Measurements from ENCODE around the gene AGRN. TPM values are rescaled to one million over a fixed set of nuclear protein-coding genes. Genes with fewer than 3 reads are reported as not detected.

Gene AGRN
- total RNA-seq, 1 donor: 30.0 TPM

DNA sequence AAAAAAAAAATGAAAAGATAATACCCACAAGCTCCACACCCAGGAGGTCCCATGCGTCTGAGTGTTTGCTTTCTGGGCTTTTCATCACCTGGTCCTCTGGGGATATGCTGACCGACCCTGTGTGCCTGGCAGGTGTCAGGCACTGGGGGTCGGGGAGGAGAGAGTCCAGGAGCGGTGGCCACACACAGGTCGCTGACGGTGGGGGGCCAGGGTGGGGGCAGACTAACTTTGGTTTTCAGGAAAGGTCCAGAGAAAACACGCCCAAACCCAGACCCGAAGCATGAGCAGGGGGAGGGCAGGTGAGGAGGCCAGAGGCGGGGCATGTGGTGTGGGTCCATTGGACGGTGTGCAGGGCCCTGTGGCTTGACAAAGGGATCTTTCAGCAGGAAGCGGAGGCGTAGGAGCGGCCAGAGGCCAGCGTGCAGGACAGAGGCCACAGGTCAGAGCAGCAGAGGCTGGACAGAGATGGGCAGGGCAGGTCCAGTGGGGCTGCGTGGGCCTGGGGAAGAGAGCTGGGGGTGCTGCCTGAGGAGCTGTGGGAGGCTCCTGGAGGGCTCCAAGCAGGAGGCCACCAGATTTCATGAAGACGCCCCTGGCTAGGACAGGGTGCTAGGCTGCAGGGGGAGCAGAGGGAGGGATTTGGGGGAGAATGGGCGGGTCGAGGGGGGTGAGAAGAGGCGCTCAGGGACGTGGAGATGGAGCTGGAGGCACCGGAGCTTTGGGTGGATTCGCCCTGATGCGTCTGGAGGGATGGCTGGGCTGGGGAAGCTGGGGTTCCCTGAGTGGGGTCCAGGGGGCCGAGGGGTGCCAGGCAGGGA lies 38.4 kb downstream of the AGRN start:
- Histone ChIP-seq H3K4me3 (ENCODE audit: insufficient read depth, low read length) (no peak overlapping the region), H3K4me1 (ENCODE audit: insufficient read depth, low read length) (no peaks in the 10 kb centered on the region), H3K9me3 (ENCODE audit: low read depth, low read length) (no peaks in the 10 kb centered on the region), H3K27ac (ENCODE audit: low read depth, low read length) (no peak overlapping the region), H4K20me1 (ENCODE audit: insufficient read depth, low read length) (no peaks in the 10 kb centered on the region), H3K36me3 (ENCODE audit: insufficient read depth, low read length) (no peaks in the 10 kb centered on the region), H3K4me2 (ENCODE audit: insufficient read depth, low read length) (no peak overlapping the region), H3K27me3 (ENCODE audit: insufficient read depth, low read length) (peaks cover 41% of the 10 kb centered on the region), H2AFZ (ENCODE audit: low read length) (no peak overlapping the region), H3K79me2 (ENCODE audit: insufficient read depth, low read length) (no peaks in the 10 kb centered on the region)
- peak; percentile 92 for DNase-seq (ENCODE audit: insufficient read length, low spot score, missing footprints)
- TF ChIP-seq, protein P1, sequence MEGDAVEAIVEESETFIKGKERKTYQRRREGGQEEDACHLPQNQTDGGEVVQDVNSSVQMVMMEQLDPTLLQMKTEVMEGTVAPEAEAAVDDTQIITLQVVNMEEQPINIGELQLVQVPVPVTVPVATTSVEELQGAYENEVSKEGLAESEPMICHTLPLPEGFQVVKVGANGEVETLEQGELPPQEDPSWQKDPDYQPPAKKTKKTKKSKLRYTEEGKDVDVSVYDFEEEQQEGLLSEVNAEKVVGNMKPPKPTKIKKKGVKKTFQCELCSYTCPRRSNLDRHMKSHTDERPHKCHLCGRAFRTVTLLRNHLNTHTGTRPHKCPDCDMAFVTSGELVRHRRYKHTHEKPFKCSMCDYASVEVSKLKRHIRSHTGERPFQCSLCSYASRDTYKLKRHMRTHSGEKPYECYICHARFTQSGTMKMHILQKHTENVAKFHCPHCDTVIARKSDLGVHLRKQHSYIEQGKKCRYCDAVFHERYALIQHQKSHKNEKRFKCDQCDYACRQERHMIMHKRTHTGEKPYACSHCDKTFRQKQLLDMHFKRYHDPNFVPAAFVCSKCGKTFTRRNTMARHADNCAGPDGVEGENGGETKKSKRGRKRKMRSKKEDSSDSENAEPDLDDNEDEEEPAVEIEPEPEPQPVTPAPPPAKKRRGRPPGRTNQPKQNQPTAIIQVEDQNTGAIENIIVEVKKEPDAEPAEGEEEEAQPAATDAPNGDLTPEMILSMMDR (IDR thresholded peaks at IDR 0.05; ENCODE audit: extremely low read depth, low read depth, low read length): no peak

DNA sequence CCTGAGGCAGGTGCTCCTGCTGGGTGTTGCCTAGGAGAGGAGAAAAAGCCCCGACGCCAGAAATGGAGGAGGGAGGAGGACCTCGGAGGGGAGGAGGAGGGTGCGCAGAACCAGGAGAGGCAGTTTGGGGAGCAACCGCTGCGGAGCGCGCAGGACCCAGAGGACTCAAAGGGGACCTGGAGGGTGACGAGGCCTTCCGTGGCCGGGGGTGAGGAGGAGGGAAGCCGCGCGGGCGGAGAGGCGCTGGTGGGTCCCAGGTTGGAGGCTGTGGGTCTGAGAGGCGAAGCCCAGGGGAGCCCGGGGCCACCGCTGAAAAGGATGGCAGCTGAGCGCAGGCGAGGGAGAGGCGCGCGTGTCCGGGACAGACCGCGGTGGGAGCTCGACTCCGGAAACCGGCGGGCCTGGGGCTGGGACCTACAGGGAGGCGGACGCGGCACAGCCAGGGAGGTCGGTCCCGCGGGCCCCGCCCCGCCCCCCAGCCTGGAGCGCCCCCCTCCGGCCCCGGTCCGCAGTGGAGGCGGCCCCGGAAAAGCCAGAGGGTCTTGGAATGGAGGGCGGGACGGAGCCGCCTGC lies 39.1 kb downstream of the AGRN start:
- H3K27ac ChIP-seq (ENCODE audit: low read depth, low read length): no peak overlapping the region
- no peaks in the 10 kb centered on the region for H4K20me1 ChIP-seq (ENCODE audit: insufficient read depth, low read length)
- peak overlapping the region; percentile 58 for H3K4me2 ChIP-seq (ENCODE audit: insufficient read depth, low read length)
- H2AFZ ChIP-seq (ENCODE audit: low read length): no peak overlapping the region
- H3K79me2 ChIP-seq (ENCODE audit: insufficient read depth, low read length): no peaks in the 10 kb centered on the region
- peaks cover 5% of the 10 kb centered on the region for H3K4me1 ChIP-seq (ENCODE audit: insufficient read depth, low read length)
- peak; percentile 91 for DNase-seq (ENCODE audit: insufficient read length, low spot score, missing footprints)
- no peaks in the 10 kb centered on the region for H3K36me3 ChIP-seq (ENCODE audit: insufficient read depth, low read length)
- H3K27me3 ChIP-seq (ENCODE audit: insufficient read depth, low read length): peaks cover 43% of the 10 kb centered on the region
- TF ChIP-seq, protein P1 (IDR thresholded peaks at IDR 0.05; ENCODE audit: extremely low read depth, low read depth, low read length): no peak
- peak overlapping the region; percentile 58 for H3K4me3 ChIP-seq (ENCODE audit: insufficient read depth, low read length)
- no peaks in the 10 kb centered on the region for H3K9me3 ChIP-seq (ENCODE audit: low read depth, low read length)

DNA sequence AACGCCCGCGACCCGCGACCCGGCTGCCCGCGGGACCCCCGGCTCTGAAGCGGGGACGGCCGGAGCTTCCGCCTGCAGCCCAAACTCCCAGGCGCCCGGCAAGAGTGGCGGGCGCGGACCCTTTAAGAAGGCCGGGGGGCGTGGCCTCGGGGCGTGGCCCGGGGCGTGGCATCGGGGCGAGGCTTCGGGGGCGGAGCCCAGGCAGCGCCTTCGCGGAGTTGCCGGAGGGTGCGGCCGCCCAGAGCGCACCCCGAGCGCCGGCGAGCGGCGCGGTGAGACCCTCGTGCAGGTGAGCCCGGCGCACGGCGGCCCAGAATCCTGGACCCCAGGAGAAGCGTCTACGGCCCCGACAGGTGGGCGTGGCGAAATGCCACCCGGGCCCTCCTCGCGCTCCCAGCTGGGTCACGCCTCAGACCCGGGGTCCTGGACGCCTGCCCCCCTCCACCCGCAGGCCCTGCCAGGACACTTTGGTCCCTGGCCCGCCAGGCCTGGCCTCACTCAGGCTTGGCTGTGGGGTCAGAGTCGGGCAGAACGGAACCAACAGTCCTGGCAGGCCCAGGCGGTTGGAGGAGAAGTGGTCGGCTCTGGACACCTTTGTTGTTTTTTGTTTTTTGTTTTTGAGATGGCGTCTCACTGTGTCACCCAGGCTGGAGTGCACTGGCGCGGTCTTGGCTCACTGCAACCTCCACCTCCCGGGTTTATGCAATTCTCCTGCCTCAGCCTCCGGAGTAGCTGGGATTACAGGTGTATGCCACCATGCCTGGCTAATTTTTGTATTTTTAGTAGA lies 39.8 kb downstream of the AGRN start:
- TF ChIP-seq, protein P1 (IDR thresholded peaks at IDR 0.05; ENCODE audit: extremely low read depth, low read depth, low read length): no peak
- Histone ChIP-seq H3K4me1 (ENCODE audit: insufficient read depth, low read length) (peaks cover 10% of the 10 kb centered on the region), H3K36me3 (ENCODE audit: insufficient read depth, low read length) (no peaks in the 10 kb centered on the region), H3K9me3 (ENCODE audit: low read depth, low read length) (no peaks in the 10 kb centered on the region), H3K27me3 (ENCODE audit: insufficient read depth, low read length) (peaks cover 43% of the 10 kb centered on the region), H3K79me2 (ENCODE audit: insufficient read depth, low read length) (no peaks in the 10 kb centered on the region), H3K4me2 (ENCODE audit: insufficient read depth, low read length) (peak overlapping the region; percentile 58), H4K20me1 (ENCODE audit: insufficient read depth, low read length) (no peaks in the 10 kb centered on the region), H3K4me3 (ENCODE audit: insufficient read depth, low read length) (peak overlapping the region; percentile 58), H3K27ac (ENCODE audit: low read depth, low read length) (no peak overlapping the region), H2AFZ (ENCODE audit: low read length) (no peak overlapping the region)
- DNase-seq (ENCODE audit: insufficient read length, low spot score, missing footprints): peak; percentile 100

Data from osteoblast (primary cell).